ENCODE measurements around the gene DSCAM. TPM values are rescaled to one million over a fixed set of nuclear protein-coding genes. Genes with fewer than 3 reads are reported as not detected.

Gene DSCAM
- total and polyA plus RNA-seq, 2 donors (not counting 3 experiments of a cell fraction or from before 2014, with no cell fraction given) = not detected

GRCh38 chr21:40766381-40766780 is 80.6 kb downstream of the DSCAM start:
- Histone ChIP-seq H3K27me3 (ENCODE audit: control insufficient read depth in 2 of 2, insufficient read depth in 2 of 2, low read length in 2 of 2) (no peaks in the 10 kb centered on the region), H3K4me2 (ENCODE audit: insufficient read depth, low read length) (no peak overlapping the region), H3K4me1 (ENCODE audit: control insufficient read depth, extremely low read depth, insufficient read depth, low read length) (no peaks in the 10 kb centered on the region), H3K9ac (replicated peaks; ENCODE audit: extremely low read depth, insufficient read depth, low read length) (no peak overlapping the region), H3K4me3 (replicated peaks in 1 of 3; ENCODE audit: insufficient read depth in 1 of 3, low read depth in 1 of 3, low read length in 3 of 3) (no peak overlapping the region), H2AFZ (ENCODE audit: low read depth, low read length) (no peak overlapping the region), H3K36me3 (ENCODE audit: control insufficient read depth in 2 of 2, extremely low read depth in 1 of 2, insufficient read depth in 2 of 2, low read length in 2 of 2) (no peaks in the 10 kb centered on the region), H4K20me1 (replicated peaks; ENCODE audit: control insufficient read depth, extremely low read depth, insufficient read depth, low read length) (no peaks in the 10 kb centered on the region), H3K27ac (ENCODE audit: insufficient read depth, low read depth, low read length) (no peak overlapping the region), H3K9me1 (replicated peaks; ENCODE audit: control insufficient read depth, extremely low read depth, insufficient read depth, low read length) (no peaks in the 10 kb centered on the region), H3K79me2 (ENCODE audit: control insufficient read depth, insufficient read depth, low read length) (no peaks in the 10 kb centered on the region), H3K9me3 (replicated peaks; ENCODE audit: control insufficient read depth, insufficient read depth, low read length) (peaks cover 4% of the 10 kb centered on the region)
- dilution Hi-C loops (cut with MboI; ENCODE audit: extremely low pct_ligation_motif_present, low sequenced_read_pairs) (no loop called here), intact Hi-C loops (cut with micrococcal nuclease) (no loop called here)
- FAIRE-seq = no peak
- ChIA-PET POLR2A (no interaction called here), CTCF (no interaction called here)
- TF ChIP-seq FOS (IDR thresholded peaks at IDR 0.05; ENCODE audit: borderline replicate concordance, insufficient read depth, low read length) = no peak
- no peak for TF ChIP-seq EZH2 (IDR thresholded peaks at IDR 0.05; ENCODE audit: borderline replicate concordance, low read depth, low read length, severe bottlenecking)
- no peak for TF ChIP-seq CTCF (IDR thresholded peaks at IDR 0.05; ENCODE audit: extremely low read depth in 1 of 2, insufficient read depth in 1 of 2, low read depth in 1 of 2, low read length in 2 of 2)
- TF ChIP-seq, protein P1, sequence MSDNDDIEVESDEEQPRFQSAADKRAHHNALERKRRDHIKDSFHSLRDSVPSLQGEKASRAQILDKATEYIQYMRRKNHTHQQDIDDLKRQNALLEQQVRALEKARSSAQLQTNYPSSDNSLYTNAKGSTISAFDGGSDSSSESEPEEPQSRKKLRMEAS (IDR thresholded peaks at IDR 0.05; ENCODE audit: insufficient read depth, insufficient read length) = no peak
- TF ChIP-seq GATA2 (IDR thresholded peaks at IDR 0.05; ENCODE audit: insufficient read depth, insufficient read length, low read depth, low read length) = no peak
- TF ChIP-seq JUN (IDR thresholded peaks at IDR 0.05; ENCODE audit: borderline replicate concordance, insufficient read depth, insufficient read length, low read depth) = no peak
- no peak for TF ChIP-seq POLR2AphosphoS5 (IDR thresholded peaks at IDR 0.05; ENCODE audit: insufficient read depth, low read depth, low read length)
- TF ChIP-seq MYC (IDR thresholded peaks at IDR 0.05; ENCODE audit: low read depth, low read length) = no peak
- TF ChIP-seq POLR2A (IDR thresholded peaks at IDR 0.05; ENCODE audit: low read depth, low read length) = no peak
- no peak for DNase-seq (ENCODE audit: low read depth, low spot score)
- BruUV-seq (replicated peaks) = no TSS peak
